ENCODE results near the gene BABAM2. TPM values are rescaled to one million over a fixed set of nuclear protein-coding genes. Genes with fewer than 3 reads are reported as not detected.

BABAM2 gene
- total RNA-seq, 1 donor from 2014 or later = 34.6 TPM

- no peak for DNase-seq (ENCODE audit: low spot score)
- no peaks in the 10 kb centered on the region for H3K27me3 Mint-ChIP-seq (ENCODE audit: insufficient read depth, low read depth)
- no peaks in the 10 kb centered on the region for H3K4me1 ChIP-seq
- no peak overlapping the region for H2AFZ ChIP-seq (replicated peaks)
- no peak overlapping the region for H3K27ac Mint-ChIP-seq
- no peaks in the 10 kb centered on the region for H3K27me3 ChIP-seq
- no peak overlapping the region for H3K4me3 ChIP-seq
- H3K4me3 Mint-ChIP-seq = no peak overlapping the region
- H4K20me1 ChIP-seq (ENCODE audit: low read depth) = no peaks in the 10 kb centered on the region
- H3F3A ChIP-seq (ENCODE audit: low read depth) = no peaks in the 10 kb centered on the region
- H3K27ac ChIP-seq = no peak overlapping the region
- no peak overlapping the region for H3K9ac ChIP-seq
- H3K9me3 ChIP-seq (ENCODE audit: low read depth) = no peaks in the 10 kb centered on the region
- H3K36me3 ChIP-seq = no peaks in the 10 kb centered on the region
- no peaks in the 10 kb centered on the region for H3K9me3 Mint-ChIP-seq
- H3K4me1 Mint-ChIP-seq = peaks cover 3% of the 10 kb centered on the region
- TF ChIP-seq EZH2 (IDR thresholded peaks at IDR 0.05) = no peak
- no peak for TF ChIP-seq CTCF (IDR thresholded peaks at IDR 0.05)
- no peak for TF ChIP-seq EZH2phosphoT487 (IDR thresholded peaks at IDR 0.05)
- H3K4me2 ChIP-seq = no peak overlapping the region
- H3K79me2 ChIP-seq (ENCODE audit: low read depth) = no peaks in the 10 kb centered on the region
- peaks cover 4% of the 10 kb centered on the region for H3K36me3 Mint-ChIP-seq
These were observed 403.9 kb downstream of the BABAM2 start for GRCh38 chr2:28294451-28294850.

GRCh38 chr2:28296243-28296642 lies 405.7 kb downstream of the BABAM2 start:
- H3K27ac Mint-ChIP-seq = no peak overlapping the region
- no peak for TF ChIP-seq EZH2phosphoT487 (IDR thresholded peaks at IDR 0.05)
- no peak for TF ChIP-seq CTCF (IDR thresholded peaks at IDR 0.05)
- no peak for TF ChIP-seq EZH2 (IDR thresholded peaks at IDR 0.05)
- no peaks in the 10 kb centered on the region for H3K9me3 Mint-ChIP-seq
- Histone ChIP-seq H2AFZ (replicated peaks) (no peak overlapping the region), H4K20me1 (ENCODE audit: low read depth) (no peaks in the 10 kb centered on the region), H3K4me3 (no peak overlapping the region), H3K27me3 (no peaks in the 10 kb centered on the region), H3K4me2 (no peak overlapping the region), H3F3A (ENCODE audit: low read depth) (no peaks in the 10 kb centered on the region), H3K4me1 (no peaks in the 10 kb centered on the region), H3K9me3 (ENCODE audit: low read depth) (no peaks in the 10 kb centered on the region), H3K9ac (no peak overlapping the region), H3K36me3 (no peaks in the 10 kb centered on the region), H3K27ac (no peak overlapping the region), H3K79me2 (ENCODE audit: low read depth) (no peaks in the 10 kb centered on the region)
- H3K36me3 Mint-ChIP-seq = peaks cover 4% of the 10 kb centered on the region
- no peak for DNase-seq (ENCODE audit: low spot score)
- H3K4me3 Mint-ChIP-seq = no peak overlapping the region
- H3K4me1 Mint-ChIP-seq = no peaks in the 10 kb centered on the region
- H3K27me3 Mint-ChIP-seq (ENCODE audit: insufficient read depth, low read depth) = no peaks in the 10 kb centered on the region

GRCh38 chr2:28296904-28297303 lies 406.4 kb downstream of the BABAM2 start:
- no peaks in the 10 kb centered on the region for H3K9me3 Mint-ChIP-seq
- H3K27ac ChIP-seq = no peak overlapping the region
- no peaks in the 10 kb centered on the region for H3K27me3 Mint-ChIP-seq (ENCODE audit: insufficient read depth, low read depth)
- H3K36me3 Mint-ChIP-seq = peaks cover 4% of the 10 kb centered on the region
- TF ChIP-seq CTCF (IDR thresholded peaks at IDR 0.05) = no peak
- no peak for TF ChIP-seq EZH2phosphoT487 (IDR thresholded peaks at IDR 0.05)
- no peak for TF ChIP-seq EZH2 (IDR thresholded peaks at IDR 0.05)
- H3K79me2 ChIP-seq (ENCODE audit: low read depth) = no peaks in the 10 kb centered on the region
- H3K36me3 ChIP-seq = no peaks in the 10 kb centered on the region
- no peaks in the 10 kb centered on the region for H4K20me1 ChIP-seq (ENCODE audit: low read depth)
- no peak overlapping the region for H3K27ac Mint-ChIP-seq
- H2AFZ ChIP-seq (replicated peaks) = no peak overlapping the region
- no peak overlapping the region for H3K4me3 Mint-ChIP-seq
- H3K9me3 ChIP-seq (ENCODE audit: low read depth) = no peaks in the 10 kb centered on the region
- no peak overlapping the region for H3K4me2 ChIP-seq
- H3F3A ChIP-seq (ENCODE audit: low read depth) = no peaks in the 10 kb centered on the region
- H3K9ac ChIP-seq = no peak overlapping the region
- H3K4me1 ChIP-seq = no peaks in the 10 kb centered on the region
- H3K27me3 ChIP-seq = no peaks in the 10 kb centered on the region
- no peak overlapping the region for H3K4me3 ChIP-seq
- no peak for DNase-seq (ENCODE audit: low spot score)
- H3K4me1 Mint-ChIP-seq = no peaks in the 10 kb centered on the region

Data from neural progenitor cell (in vitro differentiated cells).